PFSK-1 (cell line): Measurements from ENCODE around the gene LRRC4B.

Experiments
- FOXP2 ChIP-seq: optimal IDR thresholded peaks from 2 replicates; pipeline ENCODE3; 2011; ENCODE audit warnings: borderline replicate concordance, control low read depth, inconsistent platforms; ENCODE audit not compliant: insufficient read depth; ENCODE audit errors: extremely low read length, extremely low read depth
- POLR2AphosphoS5 ChIP-seq: IDR thresholded peaks from 2 replicates; pipeline ENCODE4 v1.6.1; 2012; ENCODE audit warnings: low read depth, mild to moderate bottlenecking, control low read depth, low read length, moderate library complexity
- SIN3A ChIP-seq: IDR thresholded peaks from 2 replicates; pipeline ENCODE4 v1.6.1; 2012; ENCODE audit warnings: mild to moderate bottlenecking, low read length, moderate library complexity, borderline replicate concordance; ENCODE audit not compliant: insufficient read depth
- TAF1 ChIP-seq: IDR thresholded peaks from 2 replicates; pipeline ENCODE4 v1.6.1; 2012; ENCODE audit warnings: low read length, control low read depth, borderline replicate concordance; ENCODE audit not compliant: insufficient read depth
- TF ChIP-seq, protein P1 (sequence below), 2 experiments: IDR thresholded peaks; 2 replicates each; pipeline versions ENCODE4 v1.6.1 to v1.8.0; 2011 to 2012; ENCODE audit warnings: low read depth in 2 of 2, low read length in 2 of 2, control low read depth in 1 of 2, inconsistent platforms in 1 of 2, mild to moderate bottlenecking in 1 of 2, moderate library complexity in 1 of 2; ENCODE audit not compliant: insufficient read depth in 1 of 2

Gene LRRC4B

GRCh38 chr19:50546527-50547221, 21.6 kb downstream of the LRRC4B start:
- no peak for TF ChIP-seq SIN3A
- no peak for TF ChIP-seq POLR2AphosphoS5
- TF ChIP-seq, protein P1, sequence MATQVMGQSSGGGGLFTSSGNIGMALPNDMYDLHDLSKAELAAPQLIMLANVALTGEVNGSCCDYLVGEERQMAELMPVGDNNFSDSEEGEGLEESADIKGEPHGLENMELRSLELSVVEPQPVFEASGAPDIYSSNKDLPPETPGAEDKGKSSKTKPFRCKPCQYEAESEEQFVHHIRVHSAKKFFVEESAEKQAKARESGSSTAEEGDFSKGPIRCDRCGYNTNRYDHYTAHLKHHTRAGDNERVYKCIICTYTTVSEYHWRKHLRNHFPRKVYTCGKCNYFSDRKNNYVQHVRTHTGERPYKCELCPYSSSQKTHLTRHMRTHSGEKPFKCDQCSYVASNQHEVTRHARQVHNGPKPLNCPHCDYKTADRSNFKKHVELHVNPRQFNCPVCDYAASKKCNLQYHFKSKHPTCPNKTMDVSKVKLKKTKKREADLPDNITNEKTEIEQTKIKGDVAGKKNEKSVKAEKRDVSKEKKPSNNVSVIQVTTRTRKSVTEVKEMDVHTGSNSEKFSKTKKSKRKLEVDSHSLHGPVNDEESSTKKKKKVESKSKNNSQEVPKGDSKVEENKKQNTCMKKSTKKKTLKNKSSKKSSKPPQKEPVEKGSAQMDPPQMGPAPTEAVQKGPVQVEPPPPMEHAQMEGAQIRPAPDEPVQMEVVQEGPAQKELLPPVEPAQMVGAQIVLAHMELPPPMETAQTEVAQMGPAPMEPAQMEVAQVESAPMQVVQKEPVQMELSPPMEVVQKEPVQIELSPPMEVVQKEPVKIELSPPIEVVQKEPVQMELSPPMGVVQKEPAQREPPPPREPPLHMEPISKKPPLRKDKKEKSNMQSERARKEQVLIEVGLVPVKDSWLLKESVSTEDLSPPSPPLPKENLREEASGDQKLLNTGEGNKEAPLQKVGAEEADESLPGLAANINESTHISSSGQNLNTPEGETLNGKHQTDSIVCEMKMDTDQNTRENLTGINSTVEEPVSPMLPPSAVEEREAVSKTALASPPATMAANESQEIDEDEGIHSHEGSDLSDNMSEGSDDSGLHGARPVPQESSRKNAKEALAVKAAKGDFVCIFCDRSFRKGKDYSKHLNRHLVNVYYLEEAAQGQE (IDR thresholded peaks at IDR 0.05; ENCODE audit: insufficient read depth in 1 of 2, low read depth in 2 of 2, low read length in 2 of 2) = no peak
- no peak for TF ChIP-seq TAF1
- TF ChIP-seq FOXP2 = no peak

DNA sequence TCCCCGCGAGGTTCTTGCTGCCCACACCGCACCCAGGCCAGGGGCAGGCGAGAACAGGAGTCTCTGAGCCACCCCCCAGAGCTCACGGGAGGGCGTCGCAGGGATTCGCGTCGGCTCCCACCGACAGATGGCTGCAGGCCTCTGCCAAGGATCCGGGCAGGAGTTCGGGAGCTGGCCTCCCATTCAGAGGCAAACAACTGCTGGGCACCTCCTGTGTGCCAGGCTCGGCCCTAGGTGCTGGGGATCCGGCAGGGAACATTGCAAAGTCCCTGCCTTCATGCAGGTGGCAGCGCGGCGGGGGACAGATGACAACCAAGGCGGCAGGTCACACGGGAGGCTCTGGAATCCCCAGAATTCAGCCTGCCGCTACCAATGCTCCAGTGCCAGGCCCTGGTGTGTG, 25.3 kb downstream of the LRRC4B start:
- TF ChIP-seq SIN3A (no peak), FOXP2 (no peak), POLR2AphosphoS5 (no peak), TAF1 (no peak)
- TF ChIP-seq, protein P1 (IDR thresholded peaks at IDR 0.05; ENCODE audit: insufficient read depth in 1 of 2, low read depth in 2 of 2, low read length in 2 of 2) = no peak

DNA sequence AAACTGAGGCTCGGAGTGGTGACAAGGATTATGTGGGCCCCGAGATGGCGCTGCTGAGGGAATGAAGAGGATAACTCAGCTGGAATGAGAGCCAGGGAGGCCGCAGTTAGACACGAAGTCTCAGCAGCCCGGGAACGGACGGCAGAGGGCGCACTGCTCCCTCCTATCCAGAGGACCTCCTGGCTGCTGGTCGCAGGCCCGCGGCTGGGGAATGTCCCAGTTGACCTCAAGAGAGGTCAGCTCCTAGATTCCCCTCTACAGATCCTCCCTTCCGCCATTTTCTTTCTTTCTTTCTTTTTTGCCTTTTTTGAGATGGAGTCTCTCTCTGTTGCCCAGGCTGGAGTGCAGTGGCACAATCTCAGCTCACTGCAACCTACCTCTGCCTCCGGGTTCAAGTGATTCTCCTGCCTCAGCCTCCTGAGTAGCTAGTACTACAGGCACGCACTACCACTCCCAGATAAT, 30.4 kb downstream of the LRRC4B start:
- TF ChIP-seq POLR2AphosphoS5 = no peak
- TF ChIP-seq, protein P1 (IDR thresholded peaks at IDR 0.05; ENCODE audit: insufficient read depth in 1 of 2, low read depth in 2 of 2, low read length in 2 of 2) = no peak
- no peak for TF ChIP-seq SIN3A
- TF ChIP-seq FOXP2 = no peak

DNA sequence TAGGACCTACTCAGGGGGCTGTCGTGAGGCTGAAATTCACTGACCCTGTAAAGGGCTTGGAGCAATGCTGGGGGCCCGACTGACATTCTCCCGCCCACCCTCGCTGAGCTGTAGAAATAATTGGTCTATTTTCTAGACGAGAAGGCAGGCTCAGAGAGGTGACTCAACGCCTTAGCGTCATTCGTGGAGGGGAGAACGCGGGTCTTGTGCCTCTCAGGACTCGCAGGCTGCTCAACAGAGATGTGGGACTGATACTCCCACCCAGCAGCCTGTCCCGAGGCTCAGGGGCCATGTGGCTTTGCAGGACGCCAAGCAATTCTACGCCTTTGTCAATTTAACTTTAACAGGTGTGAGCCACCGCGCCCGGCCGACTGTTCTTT, 30.9 kb downstream of the LRRC4B start:
- no peak for TF ChIP-seq TAF1
- no peak for TF ChIP-seq SIN3A
- TF ChIP-seq, protein P1 (IDR thresholded peaks at IDR 0.05; ENCODE audit: insufficient read depth in 1 of 2, low read depth in 2 of 2, low read length in 2 of 2) = no peak
